Lung microvascular endothelial cell (primary cell): ENCODE results near the gene GGA2. TPM values are rescaled to one million over a fixed set of nuclear protein-coding genes. Genes with fewer than 3 reads are reported as not detected.

Experiments
- DNase-seq, 2 donors: peaks; one replicate each; pipeline versions ENCODE4 v3.0.0 to v3.0.0-alpha.2; 2010; ENCODE audit warnings: low read depth in 2 of 2
- total RNA-seq: library from RNA; depleted of rRNA; stranded (reverse); fragments of >200 nt; gene quantifications from 2 replicates; pipeline ENCODE4 v1.2.1, GENCODE V29; 2014

Gene GGA2
- total RNA-seq, 1 donor from 2014 or later, result 28.4 TPM

- peak; percentile 98 to 99 for DNase-seq
Observed at GRCh38 chr16:23423496-23424049, 86.7 kb downstream of the GGA2 start.

DNA sequence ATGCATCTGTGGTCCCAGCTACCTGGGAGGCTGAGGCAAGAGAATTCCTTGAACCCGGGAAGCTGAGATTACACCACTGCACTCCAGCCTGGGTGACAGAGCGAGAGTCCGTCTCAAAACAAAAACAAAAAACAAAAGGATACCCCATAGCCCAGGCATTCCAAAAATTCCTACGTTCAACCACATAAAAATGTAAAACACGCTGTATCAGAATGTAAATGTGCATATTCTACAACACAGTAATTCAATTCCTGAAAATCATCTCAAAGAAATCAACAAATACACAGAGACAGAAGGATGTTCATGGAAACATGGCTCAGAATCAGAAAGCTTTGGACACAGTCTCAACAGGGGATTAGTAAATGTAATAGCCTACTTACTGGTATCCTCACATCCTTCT lies 90.3 kb downstream of the GGA2 start:
- DNase-seq, result no peak

DNA sequence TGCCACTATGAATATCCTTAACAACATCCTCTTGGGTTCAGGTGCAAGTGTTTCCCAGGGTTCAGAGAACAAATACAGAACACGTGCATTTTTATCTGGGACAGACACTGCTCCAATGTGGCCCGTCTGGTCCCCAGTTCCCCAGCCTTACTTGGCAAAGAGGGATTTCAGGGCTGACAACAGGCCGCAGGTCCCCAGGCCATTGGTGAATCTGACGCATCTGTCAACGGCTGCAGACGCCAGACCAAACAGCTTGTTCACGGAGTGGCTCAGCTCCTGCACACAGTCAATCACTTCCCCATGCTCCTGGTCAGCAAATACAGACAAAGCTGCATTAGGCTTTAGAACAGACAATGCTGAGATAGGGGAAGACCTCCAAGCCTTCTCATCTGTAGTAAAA lies 93.5 kb downstream of the GGA2 start:
- no peak for DNase-seq

DNA sequence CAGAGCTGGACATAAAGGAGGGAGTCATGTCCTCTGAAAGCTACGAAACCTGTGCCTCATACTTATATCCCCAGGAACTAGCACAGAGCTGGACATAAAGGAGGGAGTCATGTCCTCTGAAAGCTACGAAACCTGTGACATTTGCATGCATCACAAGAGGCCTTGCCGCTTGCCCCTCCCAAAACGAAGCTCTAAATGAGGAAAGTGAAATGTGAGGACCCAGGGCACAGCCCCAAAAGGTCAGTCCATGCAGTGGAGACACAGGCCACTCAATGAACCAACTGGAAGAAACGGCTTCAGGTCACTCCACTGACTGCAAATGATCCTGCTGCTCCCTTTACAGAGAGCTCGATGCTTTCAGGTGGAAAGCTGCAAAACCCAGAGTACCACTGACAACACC lies 95.6 kb downstream of the GGA2 start:
- DNase-seq, result no peak

Other genes starting within 250 kb of the GGA2 start
- 4.4 and 18.8 TPM in 2 replicates for gene SCNN1B, start 208.2 kb downstream of the GGA2 start, total RNA-seq
- 8.7 and 10.9 TPM in 2 replicates for gene COG7, start 57.3 kb downstream of the GGA2 start, total RNA-seq
- gene EARS2, start 46.9 kb upstream of the GGA2 start, total RNA-seq, result 12.6 and 16.1 TPM in 2 replicates
- gene UBFD1, start 47.2 kb upstream of the GGA2 start, total RNA-seq, result 39.7 and 68.5 TPM in 2 replicates
- gene NDUFAB1, start 85.8 kb upstream of the GGA2 start, total RNA-seq, result 155 and 164 TPM in 2 replicates
- 4.1 and 6.2 TPM in 2 replicates for gene PALB2, start 130.8 kb upstream of the GGA2 start, total RNA-seq
- gene DCTN5, start 131.0 kb upstream of the GGA2 start, total RNA-seq, result 47.8 and 48.6 TPM in 2 replicates
- gene PLK1, start 168.4 kb upstream of the GGA2 start, total RNA-seq, result 2.8 and 10.9 TPM in 2 replicates
- not detected in 2 replicates for gene ERN2, start 202.7 kb upstream of the GGA2 start, total RNA-seq
- not detected in 2 replicates for gene CHP2, start 244.5 kb upstream of the GGA2 start, total RNA-seq